Tibial nerve (tissue), 4 donors: ENCODE data around the gene PSME4. TPM values are rescaled to one million over a fixed set of nuclear protein-coding genes. Genes with fewer than 3 reads are reported as not detected.
A peak's percentile ranks its signal among the peaks of the same experiment; 100 is the strongest.

ENCODE experiments used
- DNase-seq, 2 donors: peaks; one replicate each; pipeline ENCODE4 v3.0.0-alpha.2; 2019; ENCODE audit warnings: low spot score in 2 of 2
- H3K27ac ChIP-seq, 4 donors: fragments of 200-600 bp; sonication (generic) in 3 of 4; one replicate each; pipeline ENCODE4 v1.5.1; 2017 to 2019; ENCODE audit warnings: mild to moderate bottlenecking in 1 of 4
- H3K27me3 ChIP-seq, 2 donors: fragments of 200-600 bp; sonication (generic) in 1 of 2; one replicate each; pipeline versions ENCODE4 v1.5.1 to v1.6.0; 2017 to 2019
- H3K36me3 ChIP-seq, 3 donors: fragments of 200-600 bp; sonication (generic); one replicate each; pipeline ENCODE4 v1.5.1; 2018 to 2019
- H3K4me1 ChIP-seq, 4 donors: fragments of 200-600 bp; sonication (generic) in 3 of 4; one replicate each; pipeline ENCODE4 v1.5.1; 2017 to 2019
- H3K4me3 ChIP-seq, 4 donors: fragments of 200-600 bp; sonication (generic) in 3 of 4; one replicate each; pipeline ENCODE4 v1.5.1; 2017 to 2019; ENCODE audit warnings: mild to moderate bottlenecking in 1 of 4, moderate library complexity in 1 of 4
- H3K9me3 ChIP-seq, 4 donors: fragments of 200-600 bp; sonication (generic) in 3 of 4; one replicate each; pipeline ENCODE4 v1.5.1; 2017 to 2019
- CTCF ChIP-seq, 5 experiments: fragments of 200-600 bp in 3 of 5; fragments of 450-650 bp in 2 of 5; sonication (generic) in 3 of 5; IDR thresholded peaks; one replicate each; pipeline ENCODE4 v1.5.1; 2016 to 2019; ENCODE audit warnings: antibody characterized with exemption in 5 of 5, mild to moderate bottlenecking in 3 of 5, moderate library complexity in 2 of 5
- EP300 ChIP-seq, 2 donors: sonication (generic); formaldehyde crosslinking; IDR thresholded peaks; one replicate each; pipeline ENCODE4 v1.6.1; 2017; ENCODE audit warnings: antibody characterized with exemption in 2 of 2, mild to moderate bottlenecking in 1 of 2
- POLR2A ChIP-seq, 2 donors: fragments of 450-650 bp; IDR thresholded peaks; one replicate each; pipeline ENCODE4 v1.6.1; 2017; ENCODE audit warnings: antibody characterized with exemption in 2 of 2, mild to moderate bottlenecking in 2 of 2, moderate library complexity in 2 of 2
- WGBS, 2 donors: methylation state at CpG; one replicate each; pipeline ENCODE4 v1.1.5; 2018; 5-methylcytosine and 5-hydroxymethylcytosine counted together
- total RNA-seq, 4 donors: library from RNA; depleted of rRNA; stranded (reverse); fragments of >200 nt; gene quantifications; one replicate each; pipeline ENCODE4 v1.1.0, GENCODE V29; 2016

The PSME4 gene
- total RNA-seq, 4 donors from 2014 or later: 32.4 to 50.6 (median 38.5) TPM

- Histone ChIP-seq H3K9me3 (no peaks in the 10 kb centered on the region), H3K27me3 (no peaks in the 10 kb centered on the region), H3K4me3 (no peak overlapping the region), H3K36me3 (peaks cover 0 to 51% (median 4%) of the 10 kb centered on the region in 3 donors), H3K27ac (no peak overlapping the region), H3K4me1 (peaks cover 0 to 10% (median 0%) of the 10 kb centered on the region in 4 donors)
- WGBS, 2 donors: 92 to 98% methylated on average over 4 to 6 of the region's 6 CpGs
- DNase-seq: no peak
- TF ChIP-seq EP300 (IDR thresholded peaks at IDR 0.05) (no peak), CTCF (IDR thresholded peaks at IDR 0.05) (no peak), POLR2A (IDR thresholded peaks at IDR 0.05) (no peak)
Measured at GRCh38 chr2:53863538-53864227, 107.1 kb downstream of the PSME4 start.

- H3K4me3 ChIP-seq: no peak overlapping the region
- no peak overlapping the region for H3K27ac ChIP-seq
- H3K27me3 ChIP-seq: no peaks in the 10 kb centered on the region
- peaks cover 0 to 10% (median 0%) of the 10 kb centered on the region in 4 donors for H3K4me1 ChIP-seq
- DNase-seq: no peak
- peaks cover 0 to 37% (median 4%) of the 10 kb centered on the region in 3 donors for H3K36me3 ChIP-seq
- TF ChIP-seq CTCF (IDR thresholded peaks at IDR 0.05) (no peak), POLR2A (IDR thresholded peaks at IDR 0.05) (no peak), EP300 (IDR thresholded peaks at IDR 0.05) (no peak)
- no peaks in the 10 kb centered on the region for H3K9me3 ChIP-seq
- 95% methylated on average over 5 of the region's 5 CpGs for WGBS, 2 donors
Measured at GRCh38 chr2:53861824-53862223, 109.0 kb downstream of the PSME4 start.

- WGBS, 2 donors: 46 to 50% methylated on average over 27 to 72 of the region's 72 CpGs
- no peaks in the 10 kb centered on the region for H3K27me3 ChIP-seq
- no peaks in the 10 kb centered on the region for H3K9me3 ChIP-seq
- peaks cover 0 to 17% (median 0%) of the 10 kb centered on the region in 3 donors for H3K36me3 ChIP-seq
- H3K4me1 ChIP-seq: peaks cover 0 to 10% (median 0%) of the 10 kb centered on the region in 4 donors
- TF ChIP-seq CTCF (IDR thresholded peaks at IDR 0.05) (no peak), EP300 (IDR thresholded peaks at IDR 0.05) (no peak), POLR2A (IDR thresholded peaks at IDR 0.05) (no peak)
- no peak for DNase-seq
- H3K4me3 ChIP-seq: peak within 1 kb of the TSS; percentile 24 to 47 (median 32)
- no peak within 1 kb of the TSS for H3K27ac ChIP-seq
Measured at GRCh38 chr2:53859206-53860181, 111.3 kb downstream of the PSME4 start, which contains the start of gene GPR75. GPR75 (minus strand) TSS chr2:53859967; CDS start chr2:53854756, 5,211 bp downstream.

- DNase-seq: no peak
- Histone ChIP-seq H3K9me3 (no peaks in the 10 kb centered on the region), H3K36me3 (peaks cover 0 to 22% (median 0%) of the 10 kb centered on the region in 3 donors), H3K27ac (no peak overlapping the region), H3K4me3 (no peak overlapping the region), H3K27me3 (no peaks in the 10 kb centered on the region), H3K4me1 (peaks cover 0 to 10% (median 0%) of the 10 kb centered on the region in 4 donors)
- TF ChIP-seq POLR2A (IDR thresholded peaks at IDR 0.05) (no peak), CTCF (IDR thresholded peaks at IDR 0.05) (no peak), EP300 (IDR thresholded peaks at IDR 0.05) (no peak)
- 65 to 77% methylated on average over 2 of the region's 2 CpGs for WGBS, 2 donors
Measured at GRCh38 chr2:53856272-53856671, 114.5 kb downstream of the PSME4 start.
